ENCODE data around the gene ZNF280A.

The ZNF280A gene

DNA sequence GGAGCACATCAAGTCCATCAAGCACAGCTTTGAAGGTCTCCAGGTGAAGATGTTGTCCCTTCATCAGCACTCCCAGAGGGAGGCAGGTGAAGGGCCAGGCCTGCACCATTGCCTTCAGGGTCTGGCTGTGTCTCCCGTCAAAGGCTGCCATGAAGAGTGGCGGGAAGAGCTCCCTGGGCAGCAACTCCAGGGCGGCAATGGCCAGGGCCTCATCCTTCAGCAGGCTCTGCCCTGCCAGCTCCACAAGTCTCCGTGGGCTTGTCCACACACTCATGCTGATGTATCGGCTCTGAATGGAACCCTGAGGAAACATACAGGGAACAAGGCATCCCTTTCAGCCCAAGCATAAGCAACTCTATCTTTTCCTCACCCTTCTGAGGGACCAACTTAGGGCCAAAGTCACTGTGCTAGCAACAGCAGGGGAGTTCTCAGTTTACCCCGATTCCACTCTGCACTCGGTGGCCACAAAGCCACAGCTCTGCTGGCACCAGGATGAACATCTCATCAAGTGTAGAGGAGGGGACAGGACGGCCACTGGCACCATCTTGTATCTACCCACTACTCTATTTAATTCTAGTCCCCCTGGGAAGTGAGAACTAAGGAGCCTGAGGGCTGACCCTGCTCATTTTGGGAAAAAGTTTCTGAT lies 30.8 kb upstream of the ZNF280A start:
- H3K4me3 ChIP-seq (replicated peaks in 1 of 2; ENCODE audit: low read depth in 2 of 2, low read length in 2 of 2): no peak overlapping the region
- no peak for DNase-seq (ENCODE audit: low read depth in 2 of 2)
- TF ChIP-seq, protein P1, sequence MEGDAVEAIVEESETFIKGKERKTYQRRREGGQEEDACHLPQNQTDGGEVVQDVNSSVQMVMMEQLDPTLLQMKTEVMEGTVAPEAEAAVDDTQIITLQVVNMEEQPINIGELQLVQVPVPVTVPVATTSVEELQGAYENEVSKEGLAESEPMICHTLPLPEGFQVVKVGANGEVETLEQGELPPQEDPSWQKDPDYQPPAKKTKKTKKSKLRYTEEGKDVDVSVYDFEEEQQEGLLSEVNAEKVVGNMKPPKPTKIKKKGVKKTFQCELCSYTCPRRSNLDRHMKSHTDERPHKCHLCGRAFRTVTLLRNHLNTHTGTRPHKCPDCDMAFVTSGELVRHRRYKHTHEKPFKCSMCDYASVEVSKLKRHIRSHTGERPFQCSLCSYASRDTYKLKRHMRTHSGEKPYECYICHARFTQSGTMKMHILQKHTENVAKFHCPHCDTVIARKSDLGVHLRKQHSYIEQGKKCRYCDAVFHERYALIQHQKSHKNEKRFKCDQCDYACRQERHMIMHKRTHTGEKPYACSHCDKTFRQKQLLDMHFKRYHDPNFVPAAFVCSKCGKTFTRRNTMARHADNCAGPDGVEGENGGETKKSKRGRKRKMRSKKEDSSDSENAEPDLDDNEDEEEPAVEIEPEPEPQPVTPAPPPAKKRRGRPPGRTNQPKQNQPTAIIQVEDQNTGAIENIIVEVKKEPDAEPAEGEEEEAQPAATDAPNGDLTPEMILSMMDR (IDR thresholded peaks at IDR 0.05; ENCODE audit: low read depth, low read length): no peak

DNA sequence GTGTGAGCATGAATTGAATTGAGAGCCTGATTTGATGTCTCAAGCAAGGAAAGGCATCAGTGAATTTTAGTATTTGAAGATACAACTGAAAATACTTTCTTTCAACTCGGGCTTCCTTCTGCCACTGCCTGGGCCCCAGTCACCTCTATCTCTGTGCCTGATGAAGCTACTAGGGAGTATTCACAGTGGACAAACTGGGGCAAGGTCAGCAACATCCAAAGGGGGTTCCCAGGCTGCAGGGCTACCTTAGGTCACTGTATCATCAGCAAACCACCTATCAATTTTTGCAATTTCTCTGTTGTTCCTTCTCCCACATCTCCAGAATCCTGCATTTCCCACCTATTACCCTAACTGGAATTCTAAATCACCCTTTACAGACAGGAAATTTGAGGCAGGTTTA lies 28.8 kb upstream of the ZNF280A start:
- TF ChIP-seq, protein P1 (IDR thresholded peaks at IDR 0.05; ENCODE audit: low read depth, low read length): no peak
- H3K4me3 ChIP-seq (replicated peaks in 1 of 2; ENCODE audit: low read depth in 2 of 2, low read length in 2 of 2): no peak overlapping the region
- DNase-seq (ENCODE audit: low read depth in 2 of 2): no peak

DNA sequence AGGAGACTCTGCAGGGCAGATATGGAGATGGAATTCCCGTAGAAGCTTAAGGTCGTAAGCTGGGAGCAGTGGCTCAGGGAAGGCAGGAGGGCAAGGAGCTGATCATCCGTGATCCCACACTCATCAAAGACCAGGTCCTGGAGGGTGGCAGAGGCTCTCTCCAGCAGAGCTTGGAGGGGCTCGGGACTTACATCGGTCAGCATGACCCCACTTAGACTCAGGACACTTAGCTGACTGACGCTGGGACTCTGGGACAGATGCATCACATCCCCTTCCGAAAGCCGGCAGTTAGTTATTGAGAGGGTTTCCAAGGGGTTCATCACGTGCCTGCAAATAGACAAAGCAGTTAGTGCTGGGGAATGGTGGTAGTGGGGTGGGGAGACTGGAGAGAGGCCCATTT lies 28.2 kb upstream of the ZNF280A start:
- TF ChIP-seq, protein P1 (IDR thresholded peaks at IDR 0.05; ENCODE audit: low read depth, low read length): no peak
- H3K4me3 ChIP-seq (replicated peaks in 1 of 2; ENCODE audit: low read depth in 2 of 2, low read length in 2 of 2): no peak overlapping the region
- DNase-seq (ENCODE audit: low read depth in 2 of 2): no peak

DNA sequence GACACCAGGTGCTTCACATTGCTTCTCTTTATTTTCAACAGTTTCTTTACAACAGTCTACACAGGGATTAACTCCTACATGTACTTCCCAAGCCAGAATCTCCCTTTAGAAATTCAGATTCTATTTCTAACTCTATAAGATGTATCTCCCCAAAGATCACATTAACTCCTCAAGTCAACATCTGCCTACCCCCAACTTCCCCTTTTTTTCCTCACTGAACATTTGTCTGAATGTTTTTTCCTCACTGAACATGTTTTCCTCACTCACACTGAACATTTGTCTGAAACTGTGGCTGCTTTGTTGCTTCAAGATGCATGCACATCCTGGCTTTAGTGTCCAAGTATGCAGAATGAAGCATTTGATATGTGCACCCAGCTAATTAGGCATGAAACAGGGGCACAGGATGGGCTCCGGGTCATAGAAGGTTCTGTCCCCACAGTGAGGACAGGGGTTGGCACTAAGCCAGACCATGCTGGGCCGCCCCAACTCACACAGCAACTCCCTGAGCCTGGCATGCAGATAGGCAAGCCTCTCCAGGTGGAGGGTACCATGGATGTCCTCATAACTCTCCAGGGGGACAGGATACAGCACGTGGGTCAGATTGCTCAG lies 27.7 kb upstream of the ZNF280A start:
- TF ChIP-seq, protein P1 (IDR thresholded peaks at IDR 0.05; ENCODE audit: low read depth, low read length): no peak
- DNase-seq (ENCODE audit: low read depth in 2 of 2): no peak
- no peak overlapping the region for H3K4me3 ChIP-seq (replicated peaks in 1 of 2; ENCODE audit: low read depth in 2 of 2, low read length in 2 of 2)

- TF ChIP-seq, protein P1 (IDR thresholded peaks at IDR 0.05; ENCODE audit: low read depth, low read length): no peak
- DNase-seq (ENCODE audit: low read depth in 2 of 2): no peak
- no peak overlapping the region for H3K4me3 ChIP-seq (replicated peaks in 1 of 2; ENCODE audit: low read depth in 2 of 2, low read length in 2 of 2)
These were observed 27.2 kb upstream of the ZNF280A start for GRCh38 chr22:22547226-22547625.

DNA sequence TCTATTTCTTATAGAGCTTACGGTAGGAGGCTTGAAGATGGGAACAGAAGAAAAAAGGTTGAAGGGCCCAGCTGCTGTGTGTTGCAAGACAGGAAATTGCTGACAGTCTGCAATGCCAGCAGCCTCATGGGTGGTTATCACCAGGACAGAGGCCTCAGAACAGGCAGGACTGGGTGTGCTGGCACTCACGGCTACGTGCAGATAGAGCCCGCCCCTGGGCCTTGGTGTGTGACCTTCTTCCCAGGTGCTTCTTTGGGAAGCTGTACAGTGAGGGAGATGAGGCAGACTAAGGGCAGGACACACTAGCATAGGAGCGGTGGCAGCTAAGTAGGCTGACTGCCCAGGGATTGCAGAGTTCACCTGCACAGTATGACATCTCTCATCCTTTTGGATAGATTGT lies 26.4 kb upstream of the ZNF280A start:
- TF ChIP-seq, protein P1 (IDR thresholded peaks at IDR 0.05; ENCODE audit: low read depth, low read length): no peak
- peak; percentile 36 to 61 for DNase-seq (ENCODE audit: low read depth in 2 of 2)
- no peak overlapping the region for H3K4me3 ChIP-seq (replicated peaks in 1 of 2; ENCODE audit: low read depth in 2 of 2, low read length in 2 of 2)
